Fibroblast of skin of abdomen (primary cell): ENCODE data around the gene PLCXD1.
"Not testable (repeated sequence)": the region's sequence is repeated elsewhere in the genome, so short reads cannot be mapped to it uniquely, and the experiment has no call there.

Experiments
- DNase-seq: peaks from one replicate; pipeline ENCODE4 v3.0.0-alpha.2; 2013

PLCXD1 gene

DNA sequence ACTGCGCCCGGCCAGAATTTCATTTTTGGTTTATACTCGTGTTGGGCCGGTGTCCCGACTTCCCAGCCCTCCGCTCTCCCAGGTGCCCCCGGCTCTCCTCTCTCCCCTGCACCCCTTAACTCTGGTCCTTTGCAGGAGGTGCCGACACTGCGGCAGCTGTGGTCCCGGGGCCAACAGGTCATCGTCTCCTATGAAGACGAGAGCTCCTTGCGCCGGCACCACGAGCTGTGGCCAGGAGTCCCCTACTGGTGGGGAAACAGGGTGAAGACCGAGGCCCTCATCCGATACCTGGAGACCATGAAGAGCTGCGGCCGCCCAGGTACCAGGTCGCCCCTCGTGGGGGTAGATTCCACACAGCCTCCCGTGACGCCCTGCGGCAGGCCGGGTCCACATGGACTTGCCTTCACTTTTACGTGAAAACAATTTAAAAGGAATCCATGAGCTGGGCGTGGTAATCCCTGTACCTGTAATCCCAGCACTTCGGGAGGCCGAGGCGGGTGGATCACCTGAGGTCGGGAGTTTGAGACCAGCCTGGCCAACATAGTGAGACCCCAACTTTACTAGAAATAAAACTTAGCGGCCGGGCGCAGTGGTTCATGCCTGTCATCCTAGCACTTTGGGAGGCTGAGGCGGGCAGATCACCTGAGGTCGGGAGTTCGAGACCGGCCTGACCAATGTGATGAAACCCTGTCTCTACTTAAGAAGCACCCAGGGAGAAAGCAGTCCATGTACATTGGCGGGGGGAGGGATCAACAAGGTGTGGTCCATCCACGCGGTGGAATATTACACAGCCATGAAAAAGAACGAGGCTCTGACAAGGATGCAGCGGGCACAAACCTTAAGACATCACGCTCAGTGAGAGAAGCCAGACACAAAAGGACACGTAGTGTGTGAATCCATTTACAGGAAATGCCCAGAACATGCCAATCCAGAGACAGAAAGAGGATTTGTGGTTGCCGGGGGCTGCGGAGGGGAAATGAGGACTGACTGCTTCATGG, 12.0 kb downstream of the PLCXD1 start:
- no peak for DNase-seq

- DNase-seq = no peak
Measured at GRCh38 chrX:295136-295535, 14.0 kb downstream of the PLCXD1 start.

DNA sequence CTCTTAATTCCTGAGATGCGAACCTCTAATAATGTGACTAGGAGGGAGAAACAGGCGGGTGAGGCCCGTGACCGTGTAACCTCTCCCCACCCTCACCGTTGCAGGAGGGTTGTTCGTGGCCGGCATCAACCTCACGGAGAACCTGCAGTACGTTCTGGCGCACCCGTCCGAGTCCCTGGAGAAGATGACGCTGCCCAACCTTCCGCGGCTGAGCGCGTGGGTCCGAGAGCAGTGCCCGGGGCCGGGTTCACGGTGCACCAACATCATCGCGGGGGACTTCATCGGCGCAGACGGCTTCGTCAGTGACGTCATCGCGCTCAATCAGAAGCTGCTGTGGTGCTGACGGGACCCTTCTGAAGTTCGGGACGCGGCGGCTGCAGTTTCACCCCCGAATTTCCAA, 17.8 kb downstream of the PLCXD1 start:
- DNase-seq = no peak

GRCh38 chrX:300334-300733, 19.2 kb downstream of the PLCXD1 start:
- DNase-seq = no peak

DNA sequence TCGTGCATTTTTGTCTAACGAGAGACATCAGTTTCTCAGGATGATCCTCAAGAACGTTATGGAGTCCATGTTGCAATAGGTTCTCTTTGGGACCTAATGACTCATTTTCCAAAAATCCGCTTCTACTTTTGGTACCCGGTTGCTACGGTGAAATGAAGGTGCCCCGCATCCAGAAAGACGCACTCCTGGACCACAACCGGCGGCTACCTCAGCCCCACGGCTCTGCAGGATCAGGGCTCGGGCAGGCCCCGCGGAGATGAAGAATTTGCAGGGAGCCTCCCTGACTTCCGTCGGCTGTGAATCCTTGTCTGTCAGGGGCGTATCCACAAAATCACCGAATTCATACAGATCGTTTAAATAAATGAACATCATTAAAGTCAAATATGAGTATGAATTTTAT, 21.8 kb downstream of the PLCXD1 start:
- DNase-seq = no peak

GRCh38 chrX:305781-306613, 24.8 kb downstream of the PLCXD1 start:
- not testable (repeated sequence) for DNase-seq

DNA sequence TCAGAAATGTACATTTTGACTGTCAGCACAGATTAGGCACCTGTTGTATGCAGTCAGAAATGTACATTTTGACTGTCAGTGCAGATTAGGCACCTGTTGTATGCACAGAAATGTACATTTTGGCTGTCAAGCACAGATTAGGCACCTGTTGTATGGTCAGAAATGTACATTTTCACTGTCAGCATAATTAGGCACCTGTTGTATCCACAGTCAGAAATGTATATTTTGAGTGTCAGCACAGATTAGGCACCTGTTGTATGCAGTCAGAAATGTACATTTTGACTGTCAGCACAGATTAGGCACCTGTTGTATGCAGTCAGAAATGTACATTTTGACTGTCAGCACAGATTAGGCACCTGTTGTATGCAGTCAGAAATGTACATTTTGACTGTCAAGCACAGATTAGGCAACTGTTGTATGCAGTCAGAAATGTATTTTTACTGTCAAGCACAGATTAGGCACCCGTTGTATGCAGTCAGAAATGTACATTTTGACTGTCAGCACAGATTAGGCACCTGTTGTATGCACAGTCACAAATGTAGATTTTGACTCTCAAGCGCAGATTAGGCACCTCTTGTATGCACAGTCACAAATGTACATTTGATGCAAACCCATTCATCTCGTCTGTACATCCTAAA, 25.6 kb downstream of the PLCXD1 start:
- DNase-seq = not testable (repeated sequence)

DNA sequence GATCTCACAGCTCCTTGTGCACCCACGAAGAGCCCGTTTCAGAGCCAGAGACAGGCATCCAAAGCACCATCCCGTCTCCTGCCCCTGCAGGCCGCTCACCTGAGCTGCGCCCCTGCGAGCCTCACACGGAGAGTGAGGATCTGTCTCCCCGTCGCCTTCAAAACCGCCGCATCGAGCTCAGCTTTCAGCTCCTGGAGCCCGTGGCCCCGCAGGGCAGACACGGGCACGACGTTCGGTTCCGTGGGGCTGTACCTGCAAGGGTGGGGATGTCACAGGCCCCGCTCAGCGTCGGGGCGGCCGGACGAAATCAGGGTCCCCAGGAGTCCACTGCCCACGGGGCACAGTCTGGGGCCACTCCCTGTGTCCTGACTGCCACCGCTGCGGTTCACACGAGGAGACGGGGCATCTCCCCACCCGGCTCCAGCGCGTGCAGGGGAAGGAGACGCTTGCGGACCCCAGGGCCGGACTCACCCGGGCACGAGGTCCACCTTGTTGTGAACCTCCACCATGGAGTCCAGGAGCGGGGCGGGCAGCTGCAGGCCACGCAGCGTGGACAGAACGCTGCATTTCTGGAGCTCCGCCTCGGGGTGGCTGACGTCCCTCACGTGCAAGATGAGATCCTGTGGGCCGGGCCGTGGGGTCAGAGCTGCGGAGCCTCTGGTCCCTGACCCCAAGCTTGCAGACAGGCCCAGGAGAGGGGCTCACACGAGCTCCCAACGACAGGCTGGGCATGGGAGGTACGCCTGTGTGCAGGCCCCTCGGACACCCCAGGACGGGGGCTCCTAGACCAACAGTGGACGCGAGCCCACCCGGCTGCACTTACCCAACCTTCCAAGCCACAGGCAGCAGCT, 26.3 kb downstream of the PLCXD1 start:
- DNase-seq = no peak

DNA sequence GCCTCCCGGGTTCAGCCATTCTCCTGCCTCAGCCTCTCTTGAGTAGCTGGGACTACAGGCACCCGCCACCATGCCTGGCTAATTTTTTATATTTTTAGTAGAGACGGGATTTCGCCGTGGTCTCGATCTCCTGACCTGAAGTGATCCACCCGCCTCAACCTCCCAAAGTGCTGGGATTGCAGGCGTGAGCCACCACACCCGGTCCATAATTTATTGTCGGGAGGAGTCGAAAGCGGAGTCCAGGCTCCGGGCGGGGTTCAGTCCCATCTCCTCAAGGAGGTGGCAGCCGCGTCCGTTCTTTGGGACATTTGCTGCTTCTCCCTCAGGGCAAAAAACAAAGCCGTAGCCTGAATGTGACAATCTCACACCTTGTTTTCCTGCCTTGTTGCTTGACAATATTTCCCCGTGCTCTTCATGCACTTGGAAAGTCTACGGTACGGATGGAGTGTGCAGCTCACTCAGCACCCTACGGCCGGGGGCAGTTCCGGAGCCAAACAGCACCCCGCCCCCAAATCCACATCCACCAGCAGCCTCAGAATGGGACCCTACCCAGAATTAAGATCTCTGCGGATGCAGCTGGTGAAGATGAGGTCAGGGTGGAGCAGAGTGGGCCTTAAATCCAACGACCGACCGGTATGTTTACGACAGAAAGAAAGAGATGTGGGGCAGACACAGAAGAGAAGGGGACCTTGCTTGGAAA, 27.8 kb downstream of the PLCXD1 start:
- DNase-seq = no peak

DNA sequence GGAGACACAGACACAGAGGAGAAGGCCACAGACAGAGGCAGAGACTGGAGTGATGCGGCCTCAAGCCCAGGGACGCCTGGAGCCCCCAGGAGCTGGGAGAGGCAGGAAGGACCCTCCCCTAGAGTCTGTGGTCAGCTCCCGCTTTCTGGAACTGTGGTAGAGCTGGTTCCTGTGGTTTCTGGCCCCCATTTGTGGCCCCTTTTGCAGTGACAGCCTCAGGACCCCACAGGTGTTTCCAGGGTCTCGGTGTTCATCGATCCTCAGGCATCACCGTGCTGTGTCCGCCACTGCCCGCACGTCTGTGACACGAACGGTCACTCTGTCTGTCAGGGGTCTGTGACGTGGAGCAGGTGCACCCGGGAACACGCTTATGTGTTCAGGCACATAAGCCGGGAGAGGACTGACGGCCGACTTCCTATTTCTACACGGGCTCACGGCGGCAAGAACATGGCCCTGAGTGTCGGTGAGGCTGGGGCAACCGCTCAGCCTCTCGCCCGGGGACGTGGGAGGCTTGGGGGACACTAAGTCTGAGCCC, 29.5 kb downstream of the PLCXD1 start:
- no peak for DNase-seq

GRCh38 chrX:311156-312129, 30.3 kb downstream of the PLCXD1 start:
- DNase-seq = no peak

DNA sequence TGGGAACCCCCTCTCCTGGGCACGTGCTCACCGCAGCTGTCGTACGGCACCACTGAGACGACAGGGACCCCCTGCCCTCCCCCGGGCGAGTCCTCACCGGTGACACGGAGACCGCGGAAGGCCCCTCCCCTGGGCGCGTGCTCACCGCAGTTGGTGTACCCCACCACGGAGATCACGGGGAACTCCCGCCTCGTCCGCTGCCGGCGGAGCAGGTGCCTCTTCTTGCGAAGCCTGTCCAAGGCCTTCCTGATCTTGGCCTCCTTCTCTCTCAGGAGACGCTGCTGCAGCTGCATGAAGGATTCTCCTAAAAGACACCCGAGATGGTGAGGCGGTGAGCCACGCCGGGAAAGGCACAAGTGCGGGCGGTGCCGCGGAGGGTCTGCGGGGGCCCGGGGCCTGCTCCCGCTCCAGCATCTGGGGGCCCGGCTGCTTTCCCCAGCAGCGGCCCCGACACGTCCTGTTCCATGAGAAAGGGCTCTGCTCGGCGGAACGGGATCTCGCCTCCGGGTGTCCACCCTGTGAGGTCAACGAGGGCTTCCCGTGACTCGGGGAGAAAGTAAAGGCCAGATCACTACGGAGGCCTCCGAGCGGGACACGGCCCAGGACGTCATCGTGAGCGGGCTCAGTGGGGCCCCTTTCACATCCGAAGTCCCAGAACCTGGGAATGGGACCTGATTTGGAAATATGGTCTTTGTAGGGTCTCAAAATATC, 31.6 kb downstream of the PLCXD1 start:
- DNase-seq = no peak

DNA sequence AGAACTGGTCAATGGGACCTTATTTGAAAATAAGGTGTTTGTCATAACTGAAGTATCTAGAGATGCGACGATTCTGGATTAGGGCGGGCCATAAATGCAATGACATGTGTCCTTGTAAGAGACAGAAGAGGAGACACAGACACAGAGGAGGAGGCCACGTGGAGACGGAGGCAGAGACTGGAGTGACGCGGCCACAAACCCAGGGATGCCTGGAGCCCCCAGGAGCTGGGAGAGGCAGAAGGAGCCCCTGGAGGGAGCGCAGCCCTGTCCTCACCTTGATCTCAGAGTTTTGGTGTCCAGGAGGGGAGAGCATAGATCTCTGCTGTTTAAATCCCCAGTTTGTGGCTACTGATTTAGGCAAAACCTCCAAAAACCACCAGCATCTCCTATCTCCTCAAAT, 32.4 kb downstream of the PLCXD1 start:
- no peak for DNase-seq

DNA sequence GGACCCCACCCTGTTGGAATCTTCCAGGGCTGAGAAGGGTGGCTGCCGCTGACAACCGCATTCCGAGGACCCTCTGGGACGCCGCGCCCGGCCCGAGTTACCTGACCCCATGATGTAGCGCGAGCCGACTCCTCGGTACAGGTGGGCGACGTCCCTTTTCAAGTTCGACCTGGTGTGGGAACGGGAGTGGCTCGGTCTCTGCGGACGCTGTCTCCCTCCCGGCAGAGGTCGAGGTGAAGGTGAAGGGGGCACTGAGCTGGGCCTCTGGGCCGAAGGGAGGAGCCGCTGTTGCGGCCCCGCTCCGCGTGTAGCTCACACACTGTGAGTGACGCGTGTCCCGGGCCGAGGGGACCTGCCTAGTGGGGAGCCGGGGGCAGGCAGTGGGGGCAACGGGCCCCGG, 32.9 kb downstream of the PLCXD1 start:
- no peak for DNase-seq

DNA sequence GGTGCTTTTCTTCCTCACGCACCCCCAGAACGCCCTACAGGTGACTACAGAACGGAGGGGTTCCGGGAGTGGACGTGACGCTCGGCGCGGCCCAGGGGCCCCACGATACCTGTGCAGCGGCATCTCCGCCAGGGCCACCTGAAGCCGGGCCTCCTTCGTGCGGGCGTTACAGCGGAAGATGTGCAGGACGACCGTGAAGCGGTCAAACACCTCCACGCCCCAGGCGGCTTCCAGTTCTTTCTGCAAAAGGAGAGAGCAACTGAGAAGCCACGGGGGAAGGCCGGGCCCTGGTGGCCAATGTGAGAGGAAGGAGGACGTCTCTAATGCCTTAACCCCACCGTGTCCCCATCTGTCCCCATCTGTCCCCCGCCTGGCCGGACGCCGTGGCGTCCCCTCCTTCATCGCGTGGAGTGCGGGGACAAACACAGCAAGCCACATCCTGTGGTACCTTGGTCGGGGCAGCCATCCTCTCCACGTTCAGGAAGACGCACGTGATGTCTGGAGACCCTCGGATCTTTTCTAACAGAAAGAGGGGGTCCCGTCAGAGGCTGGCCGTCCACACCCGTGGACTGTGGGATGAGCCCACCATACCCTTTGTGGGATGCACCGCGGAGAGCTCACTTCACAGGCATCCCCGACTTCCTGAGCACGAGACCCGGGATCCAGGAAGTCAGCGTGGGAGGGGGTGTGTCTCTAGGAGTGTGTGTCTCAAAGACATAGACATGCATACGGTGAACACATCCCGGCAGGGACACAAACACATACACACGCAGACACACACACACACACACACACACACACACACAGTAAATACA, 33.8 kb downstream of the PLCXD1 start:
- no peak for DNase-seq

GRCh38 chrX:316351-317325, 35.5 kb downstream of the PLCXD1 start:
- DNase-seq = no peak
